HL-60 (cell line): ENCODE measurements around the gene CKAP5.

Experiments used
- GABPA ChIP-seq: IDR thresholded peaks from 2 replicates; pipeline ENCODE4 v1.6.1; 2012; ENCODE audit warnings: low read depth
- POLR2AphosphoS5 ChIP-seq: IDR thresholded peaks from 2 replicates; pipeline ENCODE4 v1.6.1; 2012; ENCODE audit warnings: low read depth
- SPI1 ChIP-seq: IDR thresholded peaks from 2 replicates; pipeline ENCODE4 v1.6.1; 2012; ENCODE audit warnings: low read depth, mild to moderate bottlenecking, borderline replicate concordance
- TF ChIP-seq, protein P1 (sequence below): IDR thresholded peaks from one replicate; pipeline ENCODE4 v1.5.1; 2011; ENCODE audit warnings: low read length, control low read depth, inconsistent platforms; ENCODE audit not compliant: insufficient read depth
- TF ChIP-seq, protein P2 (sequence below): IDR thresholded peaks from 2 replicates; pipeline ENCODE4 v1.6.1; 2012; ENCODE audit warnings: low read depth; ENCODE audit not compliant: insufficient replicate concordance

DNA sequence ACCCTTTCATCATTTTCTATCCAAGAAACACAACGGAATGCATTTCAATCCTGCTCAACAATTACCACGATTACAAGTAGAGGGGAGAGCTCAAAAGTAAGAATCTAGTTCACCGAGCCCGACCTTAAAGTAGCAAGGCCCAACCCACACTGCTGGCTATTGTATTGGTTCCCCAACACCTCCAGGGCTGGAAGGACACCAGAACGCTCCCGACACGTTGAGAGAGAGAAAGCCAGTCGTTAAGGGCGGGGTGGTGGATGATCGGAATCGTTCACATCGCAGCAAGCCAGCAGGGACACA lies 690 bp downstream of the CKAP5 start:
- no peak for TF ChIP-seq POLR2AphosphoS5
- TF ChIP-seq, protein P1, sequence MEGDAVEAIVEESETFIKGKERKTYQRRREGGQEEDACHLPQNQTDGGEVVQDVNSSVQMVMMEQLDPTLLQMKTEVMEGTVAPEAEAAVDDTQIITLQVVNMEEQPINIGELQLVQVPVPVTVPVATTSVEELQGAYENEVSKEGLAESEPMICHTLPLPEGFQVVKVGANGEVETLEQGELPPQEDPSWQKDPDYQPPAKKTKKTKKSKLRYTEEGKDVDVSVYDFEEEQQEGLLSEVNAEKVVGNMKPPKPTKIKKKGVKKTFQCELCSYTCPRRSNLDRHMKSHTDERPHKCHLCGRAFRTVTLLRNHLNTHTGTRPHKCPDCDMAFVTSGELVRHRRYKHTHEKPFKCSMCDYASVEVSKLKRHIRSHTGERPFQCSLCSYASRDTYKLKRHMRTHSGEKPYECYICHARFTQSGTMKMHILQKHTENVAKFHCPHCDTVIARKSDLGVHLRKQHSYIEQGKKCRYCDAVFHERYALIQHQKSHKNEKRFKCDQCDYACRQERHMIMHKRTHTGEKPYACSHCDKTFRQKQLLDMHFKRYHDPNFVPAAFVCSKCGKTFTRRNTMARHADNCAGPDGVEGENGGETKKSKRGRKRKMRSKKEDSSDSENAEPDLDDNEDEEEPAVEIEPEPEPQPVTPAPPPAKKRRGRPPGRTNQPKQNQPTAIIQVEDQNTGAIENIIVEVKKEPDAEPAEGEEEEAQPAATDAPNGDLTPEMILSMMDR = no peak
- TF ChIP-seq SPI1 = no peak
- TF ChIP-seq, protein P2, sequence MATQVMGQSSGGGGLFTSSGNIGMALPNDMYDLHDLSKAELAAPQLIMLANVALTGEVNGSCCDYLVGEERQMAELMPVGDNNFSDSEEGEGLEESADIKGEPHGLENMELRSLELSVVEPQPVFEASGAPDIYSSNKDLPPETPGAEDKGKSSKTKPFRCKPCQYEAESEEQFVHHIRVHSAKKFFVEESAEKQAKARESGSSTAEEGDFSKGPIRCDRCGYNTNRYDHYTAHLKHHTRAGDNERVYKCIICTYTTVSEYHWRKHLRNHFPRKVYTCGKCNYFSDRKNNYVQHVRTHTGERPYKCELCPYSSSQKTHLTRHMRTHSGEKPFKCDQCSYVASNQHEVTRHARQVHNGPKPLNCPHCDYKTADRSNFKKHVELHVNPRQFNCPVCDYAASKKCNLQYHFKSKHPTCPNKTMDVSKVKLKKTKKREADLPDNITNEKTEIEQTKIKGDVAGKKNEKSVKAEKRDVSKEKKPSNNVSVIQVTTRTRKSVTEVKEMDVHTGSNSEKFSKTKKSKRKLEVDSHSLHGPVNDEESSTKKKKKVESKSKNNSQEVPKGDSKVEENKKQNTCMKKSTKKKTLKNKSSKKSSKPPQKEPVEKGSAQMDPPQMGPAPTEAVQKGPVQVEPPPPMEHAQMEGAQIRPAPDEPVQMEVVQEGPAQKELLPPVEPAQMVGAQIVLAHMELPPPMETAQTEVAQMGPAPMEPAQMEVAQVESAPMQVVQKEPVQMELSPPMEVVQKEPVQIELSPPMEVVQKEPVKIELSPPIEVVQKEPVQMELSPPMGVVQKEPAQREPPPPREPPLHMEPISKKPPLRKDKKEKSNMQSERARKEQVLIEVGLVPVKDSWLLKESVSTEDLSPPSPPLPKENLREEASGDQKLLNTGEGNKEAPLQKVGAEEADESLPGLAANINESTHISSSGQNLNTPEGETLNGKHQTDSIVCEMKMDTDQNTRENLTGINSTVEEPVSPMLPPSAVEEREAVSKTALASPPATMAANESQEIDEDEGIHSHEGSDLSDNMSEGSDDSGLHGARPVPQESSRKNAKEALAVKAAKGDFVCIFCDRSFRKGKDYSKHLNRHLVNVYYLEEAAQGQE = no peak
- TF ChIP-seq GABPA = no peak
